Measurements from ENCODE around the gene CCDC171. TPM values are rescaled to one million over a fixed set of nuclear protein-coding genes. Genes with fewer than 3 reads are reported as not detected.
"Not testable (repeated sequence)": the region's sequence is repeated elsewhere in the genome, so short reads cannot be mapped to it uniquely, and the experiment has no call there.

Gene CCDC171
- total RNA-seq, 1 donor from 2014 or later, result 3.3 TPM

DNA sequence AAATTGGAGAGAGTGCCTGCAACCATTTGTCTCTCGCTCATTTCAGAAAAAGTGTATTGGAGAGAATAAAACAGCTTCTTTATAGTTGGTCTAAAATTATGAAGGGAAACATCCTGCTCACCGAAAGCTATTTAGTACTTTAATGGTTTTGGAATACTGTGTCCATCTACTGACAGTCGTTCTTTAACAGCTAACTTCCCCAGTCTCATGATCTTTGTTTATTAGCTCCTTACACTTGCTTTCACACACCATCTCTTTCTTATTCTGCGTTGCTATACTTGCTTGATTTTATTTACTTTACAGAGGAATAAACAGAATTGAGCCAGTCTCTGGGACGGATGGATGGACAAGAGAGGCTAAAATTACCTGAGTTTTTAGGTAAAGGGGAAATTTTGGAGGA is 229.3 kb downstream of the CCDC171 start:
- Histone ChIP-seq H3K27me3 (ENCODE audit: control insufficient read depth, insufficient read depth, low read length) (no peaks in the 10 kb centered on the region), H3K4me3 (ENCODE audit: low read depth, low read length) (no peak overlapping the region), H3K36me3 (ENCODE audit: control insufficient read depth, insufficient read depth, low read length) (no peaks in the 10 kb centered on the region)
- TF ChIP-seq, protein P1, sequence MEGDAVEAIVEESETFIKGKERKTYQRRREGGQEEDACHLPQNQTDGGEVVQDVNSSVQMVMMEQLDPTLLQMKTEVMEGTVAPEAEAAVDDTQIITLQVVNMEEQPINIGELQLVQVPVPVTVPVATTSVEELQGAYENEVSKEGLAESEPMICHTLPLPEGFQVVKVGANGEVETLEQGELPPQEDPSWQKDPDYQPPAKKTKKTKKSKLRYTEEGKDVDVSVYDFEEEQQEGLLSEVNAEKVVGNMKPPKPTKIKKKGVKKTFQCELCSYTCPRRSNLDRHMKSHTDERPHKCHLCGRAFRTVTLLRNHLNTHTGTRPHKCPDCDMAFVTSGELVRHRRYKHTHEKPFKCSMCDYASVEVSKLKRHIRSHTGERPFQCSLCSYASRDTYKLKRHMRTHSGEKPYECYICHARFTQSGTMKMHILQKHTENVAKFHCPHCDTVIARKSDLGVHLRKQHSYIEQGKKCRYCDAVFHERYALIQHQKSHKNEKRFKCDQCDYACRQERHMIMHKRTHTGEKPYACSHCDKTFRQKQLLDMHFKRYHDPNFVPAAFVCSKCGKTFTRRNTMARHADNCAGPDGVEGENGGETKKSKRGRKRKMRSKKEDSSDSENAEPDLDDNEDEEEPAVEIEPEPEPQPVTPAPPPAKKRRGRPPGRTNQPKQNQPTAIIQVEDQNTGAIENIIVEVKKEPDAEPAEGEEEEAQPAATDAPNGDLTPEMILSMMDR (IDR thresholded peaks at IDR 0.05; ENCODE audit: insufficient read depth, low read length, poor library complexity, severe bottlenecking), result no peak
- DNase-seq (ENCODE audit: low read depth), result no peak

DNA sequence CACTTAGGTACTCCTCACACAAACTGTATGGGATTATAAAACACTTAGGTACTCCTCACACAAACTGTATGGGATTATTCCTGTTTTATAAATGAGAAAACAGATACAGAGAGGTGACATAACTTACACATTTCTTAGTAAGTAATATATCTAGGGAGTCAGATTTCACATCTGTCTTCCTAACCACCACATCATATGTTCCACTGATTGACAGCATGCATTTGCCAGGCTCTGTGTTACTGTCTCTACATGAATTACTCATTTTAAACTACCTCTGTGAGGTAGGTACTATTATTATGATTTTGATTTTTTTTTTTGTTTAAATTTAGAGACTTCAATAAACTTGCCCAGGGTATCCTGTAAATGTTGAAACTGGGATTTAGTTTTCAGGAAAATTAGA is 232.7 kb downstream of the CCDC171 start:
- no peak for DNase-seq (ENCODE audit: low read depth)
- H3K27me3 ChIP-seq (ENCODE audit: control insufficient read depth, insufficient read depth, low read length), result no peaks in the 10 kb centered on the region
- TF ChIP-seq, protein P1 (IDR thresholded peaks at IDR 0.05; ENCODE audit: insufficient read depth, low read length, poor library complexity, severe bottlenecking), result no peak
- no peaks in the 10 kb centered on the region for H3K36me3 ChIP-seq (ENCODE audit: control insufficient read depth, insufficient read depth, low read length)
- no peak overlapping the region for H3K4me3 ChIP-seq (ENCODE audit: low read depth, low read length)

DNA sequence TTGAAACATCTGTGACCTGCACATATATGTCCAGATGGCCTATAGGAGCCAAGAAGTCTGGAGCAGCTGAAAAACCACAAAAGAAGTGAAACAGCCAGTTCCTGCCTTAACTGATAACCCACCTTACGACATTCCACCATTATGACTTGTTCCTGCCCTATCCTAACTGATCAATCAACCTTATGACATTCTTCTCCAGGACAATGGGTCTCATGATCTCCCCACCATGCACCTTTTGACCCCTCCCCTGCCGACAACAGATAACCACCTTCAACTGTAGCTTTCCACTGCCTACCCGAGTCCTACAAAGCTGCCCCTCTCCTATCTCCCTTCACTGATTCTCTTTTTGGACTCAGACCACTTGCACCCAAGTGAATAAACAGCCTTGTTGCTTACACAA is 233.8 kb downstream of the CCDC171 start:
- DNase-seq (ENCODE audit: low read depth), result no peak
- Histone ChIP-seq H3K27me3 (ENCODE audit: control insufficient read depth, insufficient read depth, low read length) (no peaks in the 10 kb centered on the region), H3K36me3 (ENCODE audit: control insufficient read depth, insufficient read depth, low read length) (no peaks in the 10 kb centered on the region), H3K4me3 (ENCODE audit: low read depth, low read length) (no peak overlapping the region)
- TF ChIP-seq, protein P1 (IDR thresholded peaks at IDR 0.05; ENCODE audit: insufficient read depth, low read length, poor library complexity, severe bottlenecking), result no peak

DNA sequence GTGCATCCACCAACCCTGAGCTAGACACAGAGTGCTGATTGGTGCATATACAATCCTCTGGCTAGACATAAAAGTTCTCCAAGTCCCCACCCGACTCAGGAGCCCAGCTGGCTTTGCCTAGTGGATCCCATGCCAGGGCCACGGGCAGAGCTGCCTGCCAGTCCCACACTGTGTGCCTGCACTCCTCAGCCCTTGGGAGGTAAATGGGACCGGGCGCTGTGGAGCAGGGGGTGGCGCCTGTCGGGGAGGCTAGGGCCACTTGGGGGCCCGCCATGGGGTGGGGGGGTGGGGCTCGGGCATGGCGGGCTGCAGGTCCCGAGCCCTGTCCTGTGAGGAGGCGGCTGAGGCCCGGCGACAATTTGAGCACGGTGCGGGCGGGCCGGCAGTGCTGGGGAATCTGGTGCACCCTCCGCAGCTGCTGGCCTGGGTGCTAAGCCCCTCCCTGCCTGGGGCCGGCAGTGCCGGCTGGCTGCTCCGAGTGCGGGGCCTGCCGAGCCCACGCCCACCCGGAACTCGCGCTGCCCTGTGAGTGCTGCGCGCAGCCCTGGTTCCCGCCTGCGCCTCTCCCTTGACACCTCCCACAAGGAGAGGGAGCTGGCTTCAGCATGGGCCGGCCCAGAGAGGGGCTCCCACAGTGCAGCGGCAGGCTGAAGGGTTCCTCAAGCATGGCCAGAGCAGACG is 257.5 kb downstream of the CCDC171 start:
- not testable (repeated sequence) for DNase-seq (ENCODE audit: low read depth); H3K27me3 ChIP-seq (ENCODE audit: control insufficient read depth, insufficient read depth, low read length); H3K36me3 ChIP-seq (ENCODE audit: control insufficient read depth, insufficient read depth, low read length); H3K4me3 ChIP-seq (ENCODE audit: low read depth, low read length)

DNA sequence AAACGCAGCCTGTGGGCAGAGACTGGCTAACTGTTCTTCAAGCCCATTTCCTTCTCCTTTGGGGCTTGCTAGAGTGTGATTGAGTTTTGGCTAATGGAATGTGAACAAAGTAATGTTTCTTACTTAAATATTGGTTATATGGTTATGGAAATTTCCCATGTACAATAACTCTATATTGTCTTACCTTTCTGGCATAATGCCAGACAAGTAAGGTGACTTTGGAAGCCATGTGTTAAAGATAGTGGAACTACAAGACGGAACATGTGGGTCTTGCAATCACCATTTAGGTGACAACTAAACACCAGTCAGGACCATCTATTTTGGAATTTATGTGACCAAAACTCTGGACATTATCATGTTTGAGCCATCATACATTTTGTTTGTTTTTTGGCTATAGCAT is 260.2 kb downstream of the CCDC171 start:
- Histone ChIP-seq H3K36me3 (ENCODE audit: control insufficient read depth, insufficient read depth, low read length) (no peaks in the 10 kb centered on the region), H3K4me3 (ENCODE audit: low read depth, low read length) (no peak overlapping the region), H3K27me3 (ENCODE audit: control insufficient read depth, insufficient read depth, low read length) (no peaks in the 10 kb centered on the region)
- TF ChIP-seq, protein P1 (IDR thresholded peaks at IDR 0.05; ENCODE audit: insufficient read depth, low read length, poor library complexity, severe bottlenecking), result no peak
- DNase-seq (ENCODE audit: low read depth), result no peak

DNA sequence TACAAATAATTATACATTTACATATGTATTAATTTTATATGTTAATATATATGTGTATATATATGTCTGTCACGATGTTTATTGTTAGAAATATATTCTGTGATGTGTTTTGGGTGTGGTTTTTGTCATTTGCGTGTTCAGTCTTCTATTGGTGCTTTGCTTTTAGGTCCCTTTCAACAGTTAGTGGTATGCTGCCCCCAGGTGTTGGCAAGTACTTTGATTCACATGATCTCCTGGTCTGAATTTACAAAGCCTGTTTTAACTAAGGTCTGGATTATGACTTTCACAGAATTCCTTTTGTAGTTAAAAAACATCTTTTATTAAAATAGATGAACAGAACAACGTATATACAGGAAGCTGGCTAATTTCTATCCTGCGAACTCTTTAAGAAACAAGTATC is 271.5 kb downstream of the CCDC171 start:
- no peaks in the 10 kb centered on the region for H3K36me3 ChIP-seq (ENCODE audit: control insufficient read depth, insufficient read depth, low read length)
- no peak for DNase-seq (ENCODE audit: low read depth)

More for the DNA sequence above, 271.5 kb downstream of the CCDC171 start:
- no peak overlapping the region for H3K4me3 ChIP-seq (ENCODE audit: low read depth, low read length)
- TF ChIP-seq, protein P1 (IDR thresholded peaks at IDR 0.05; ENCODE audit: insufficient read depth, low read length, poor library complexity, severe bottlenecking), result peak; percentile 5
- H3K27me3 ChIP-seq (ENCODE audit: control insufficient read depth, insufficient read depth, low read length), result no peaks in the 10 kb centered on the region
